ENCODE measurements around the gene SUN1. TPM values are rescaled to one million over a fixed set of nuclear protein-coding genes. Genes with fewer than 3 reads are reported as not detected.

Gene SUN1
- total and polyA plus RNA-seq, 9 of the 15 experiments (the other 6 are each of a cell fraction or from before 2014, with no cell fraction given): 36.8 to 132 (median 62.3) TPM

GRCh38 chr7:897771-898376 is 65.6 kb downstream of the SUN1 start (continued):
- TF ChIP-seq ZHX1 (conservative IDR thresholded peaks at IDR 0.05; ENCODE audit: low read length) (no peak), IRF1 (CRISPR knock-in tag; IDR thresholded peaks at IDR 0.05; ENCODE audit: borderline replicate concordance) (no peak), L3MBTL2 (IDR thresholded peaks at IDR 0.05) (peak; percentile 32), HINFP (tag; conservative IDR thresholded peaks at IDR 0.05; ENCODE audit: low read depth) (no peak), ZNF354B (CRISPR knock-in tag; IDR thresholded peaks at IDR 0.05) (no peak), IRF2 (CRISPR knock-in tag; IDR thresholded peaks at IDR 0.05) (no peak), MNT (conservative IDR thresholded peaks at IDR 0.05) (0 out of 4 replicates have a peak, but pooled peaks of 1 of the 2 experiments have one; percentile 21), ZNF232 (CRISPR knock-in tag; IDR thresholded peaks at IDR 0.05) (no peak), E2F3 (CRISPR knock-in tag; IDR thresholded peaks at IDR 0.05) (no peak), PRMT5 (CRISPR knock-in tag; IDR thresholded peaks at IDR 0.05) (no peak), XRCC3 (IDR thresholded peaks at IDR 0.05) (no peak), RBM22 (IDR thresholded peaks at IDR 0.05; ENCODE audit: low read depth, low read length, poor library complexity, severe bottlenecking) (peak; percentile 79), ZNF134 (CRISPR knock-in tag; conservative IDR thresholded peaks at IDR 0.05) (no peak), HMGN3 (IDR thresholded peaks at IDR 0.05; ENCODE audit: borderline replicate concordance, extremely low read depth, insufficient read length, low read depth, low read length) (no peak), CHD4 (IDR thresholded peaks at IDR 0.05; ENCODE audit: insufficient read depth, insufficient replicate concordance, low read depth, low read length, poor library complexity, severe bottlenecking) (no peak), TRIM24 (IDR thresholded peaks at IDR 0.05) (no peak)
- TF ChIP-seq, protein P1, sequence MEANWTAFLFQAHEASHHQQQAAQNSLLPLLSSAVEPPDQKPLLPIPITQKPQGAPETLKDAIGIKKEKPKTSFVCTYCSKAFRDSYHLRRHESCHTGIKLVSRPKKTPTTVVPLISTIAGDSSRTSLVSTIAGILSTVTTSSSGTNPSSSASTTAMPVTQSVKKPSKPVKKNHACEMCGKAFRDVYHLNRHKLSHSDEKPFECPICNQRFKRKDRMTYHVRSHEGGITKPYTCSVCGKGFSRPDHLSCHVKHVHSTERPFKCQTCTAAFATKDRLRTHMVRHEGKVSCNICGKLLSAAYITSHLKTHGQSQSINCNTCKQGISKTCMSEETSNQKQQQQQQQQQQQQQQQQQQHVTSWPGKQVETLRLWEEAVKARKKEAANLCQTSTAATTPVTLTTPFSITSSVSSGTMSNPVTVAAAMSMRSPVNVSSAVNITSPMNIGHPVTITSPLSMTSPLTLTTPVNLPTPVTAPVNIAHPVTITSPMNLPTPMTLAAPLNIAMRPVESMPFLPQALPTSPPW (CRISPR knock-in tag; IDR thresholded peaks at IDR 0.05): no peak
- TF ChIP-seq, protein P2, sequence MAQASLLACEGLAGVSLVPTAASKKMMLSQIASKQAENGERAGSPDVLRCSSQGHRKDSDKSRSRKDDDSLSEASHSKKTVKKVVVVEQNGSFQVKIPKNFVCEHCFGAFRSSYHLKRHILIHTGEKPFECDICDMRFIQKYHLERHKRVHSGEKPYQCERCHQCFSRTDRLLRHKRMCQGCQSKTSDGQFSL (CRISPR knock-in tag; IDR thresholded peaks at IDR 0.05): no peak
- TF ChIP-seq, protein P2 (tag; IDR thresholded peaks at IDR 0.05): no peak
